Upper lobe of left lung (tissue), 4 donors: ENCODE results near the gene ERGIC1.

Experiments
- POLR2A ChIP-seq, 4 donors: fragments of 450-650 bp; IDR thresholded peaks; one replicate each; pipeline ENCODE4 v1.5.1; 2016 to 2017; ENCODE audit warnings: antibody characterized with exemption in 4 of 4, mild to moderate bottlenecking in 2 of 4
- POLR2AphosphoS5 ChIP-seq, 2 donors: sonication (generic); formaldehyde crosslinking; IDR thresholded peaks; one replicate each; pipeline ENCODE4 v1.5.1; 2017; ENCODE audit warnings: antibody characterized with exemption in 2 of 2

DNA sequence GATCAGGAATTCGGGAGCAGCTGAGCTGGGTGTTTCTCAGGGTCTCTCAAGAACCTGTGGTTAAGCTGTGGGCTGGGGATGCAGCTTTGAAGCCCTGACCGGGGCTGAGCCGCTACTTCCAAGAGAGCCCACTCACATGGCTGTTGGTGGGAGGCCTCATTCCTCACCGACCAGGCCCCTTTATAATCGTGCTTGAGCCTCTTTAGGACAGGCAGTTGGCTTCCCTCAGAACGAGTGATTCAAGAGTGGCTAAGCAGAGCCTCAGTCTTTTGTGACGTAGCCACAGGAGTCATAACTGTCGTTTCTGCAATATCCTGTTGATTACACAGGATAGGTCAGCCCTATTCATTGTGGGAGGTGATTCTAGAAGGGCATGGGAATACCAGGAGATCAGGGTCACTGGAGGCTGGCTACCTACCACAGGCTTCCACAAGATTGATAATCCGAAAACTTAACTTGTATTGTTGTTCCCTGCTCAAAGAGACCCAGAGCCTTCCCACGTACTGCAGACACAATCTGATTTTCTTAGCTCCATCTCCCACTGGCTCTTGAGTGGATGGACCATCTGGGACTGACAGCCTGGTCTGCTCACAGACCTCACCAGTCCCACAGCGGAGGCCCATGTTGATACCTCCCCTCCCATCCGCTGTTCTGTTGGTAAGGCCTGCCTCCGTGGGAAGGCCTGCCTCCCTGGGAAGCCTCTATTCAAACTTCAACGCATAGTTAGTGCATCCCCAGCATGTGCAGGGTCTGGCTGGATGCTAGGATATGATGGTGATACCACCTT lies 3.0 kb upstream of the ERGIC1 start:
- peak in 1 of 4 donors; percentile 23 for TF ChIP-seq POLR2A (IDR thresholded peaks at IDR 0.05)
- TF ChIP-seq POLR2AphosphoS5 (IDR thresholded peaks at IDR 0.05) = no peak
